Left ventricle myocardium inferior (tissue), 1 donor: ENCODE data around the gene KLHL29. TPM values are rescaled to one million over a fixed set of nuclear protein-coding genes. Genes with fewer than 3 reads are reported as not detected.

Experiments used
- DNase-seq: peaks from one replicate; pipeline ENCODE4 v3.0.0-alpha.2; 2020
- H3K27ac ChIP-seq: fragments of 200-600 bp; replicated peaks from 2 replicates; pipeline ENCODE4 v1.8.0; 2021
- H3K27me3 ChIP-seq: fragments of 200-600 bp; 2 replicates; pipeline ENCODE4 v1.8.0; 2021; ENCODE audit warnings: low read depth
- H3K36me3 ChIP-seq: fragments of 200-600 bp; 2 replicates; pipeline ENCODE4 v1.8.0; 2021
- H3K4me1 ChIP-seq: fragments of 200-600 bp; 2 replicates; pipeline ENCODE4 v1.8.0; 2021
- H3K4me3 ChIP-seq: fragments of 200-600 bp; 2 replicates; pipeline ENCODE4 v1.8.0; 2021; ENCODE audit warnings: mild to moderate bottlenecking, moderate library complexity
- H3K9me3 ChIP-seq: fragments of 200-600 bp; replicated peaks from 2 replicates; pipeline ENCODE4 v1.8.0; 2021
- intact Hi-C: fragments of 100-400 bp; cut with micrococcal nuclease; formaldehyde crosslinking; loops from one replicate; pipeline ENCODE4 v1.11.0; 2022
- total RNA-seq: library from RNA; stranded (reverse); fragmentation: NEBNext Ultra II Directional; extraction: Animal tissue kit (Norgen Biotek cat#: 25700); gene quantifications from one replicate; pipeline ENCODE4 v1.2.1, GENCODE V29; 2021
- TF ChIP-seq, protein P1 (sequence below): fragments of 200-600 bp; IDR thresholded peaks from 2 replicates; pipeline ENCODE4 v1.8.0; 2021; ENCODE audit warnings: antibody characterized with exemption, mild to moderate bottlenecking, borderline replicate concordance
- donor health status: DM: no; HTN: yes; CAD: no; lungs with severe emphysema.

Gene KLHL29
- total RNA-seq, 1 donor from 2014 or later, result 1.1 TPM

DNA sequence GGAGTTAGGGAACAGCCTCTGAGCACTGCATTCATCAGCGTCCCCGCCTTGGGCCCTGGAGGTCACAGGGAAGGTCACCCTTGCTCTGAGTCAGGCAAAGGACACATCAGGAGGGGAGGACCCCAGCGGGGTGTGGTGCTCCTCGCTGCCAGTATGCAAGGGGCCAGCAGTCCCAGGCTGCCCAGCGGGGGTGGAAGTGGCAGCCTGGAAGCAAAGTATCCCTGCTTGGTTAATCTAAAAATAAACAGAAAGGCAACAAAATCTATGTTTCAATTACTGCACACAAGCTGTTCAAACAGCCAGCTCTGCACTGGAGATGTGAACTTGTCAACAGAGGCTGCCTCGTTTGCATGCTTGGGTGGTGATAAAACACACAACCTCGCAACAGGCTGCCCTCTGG lies 164.1 kb downstream of the KLHL29 start:
- H3K9me3 ChIP-seq, result no peaks in the 10 kb centered on the region
- no peak overlapping the region for H3K4me3 ChIP-seq
- no peak overlapping the region for H3K27ac ChIP-seq
- no peaks in the 10 kb centered on the region for H3K36me3 ChIP-seq
- TF ChIP-seq, protein P1, sequence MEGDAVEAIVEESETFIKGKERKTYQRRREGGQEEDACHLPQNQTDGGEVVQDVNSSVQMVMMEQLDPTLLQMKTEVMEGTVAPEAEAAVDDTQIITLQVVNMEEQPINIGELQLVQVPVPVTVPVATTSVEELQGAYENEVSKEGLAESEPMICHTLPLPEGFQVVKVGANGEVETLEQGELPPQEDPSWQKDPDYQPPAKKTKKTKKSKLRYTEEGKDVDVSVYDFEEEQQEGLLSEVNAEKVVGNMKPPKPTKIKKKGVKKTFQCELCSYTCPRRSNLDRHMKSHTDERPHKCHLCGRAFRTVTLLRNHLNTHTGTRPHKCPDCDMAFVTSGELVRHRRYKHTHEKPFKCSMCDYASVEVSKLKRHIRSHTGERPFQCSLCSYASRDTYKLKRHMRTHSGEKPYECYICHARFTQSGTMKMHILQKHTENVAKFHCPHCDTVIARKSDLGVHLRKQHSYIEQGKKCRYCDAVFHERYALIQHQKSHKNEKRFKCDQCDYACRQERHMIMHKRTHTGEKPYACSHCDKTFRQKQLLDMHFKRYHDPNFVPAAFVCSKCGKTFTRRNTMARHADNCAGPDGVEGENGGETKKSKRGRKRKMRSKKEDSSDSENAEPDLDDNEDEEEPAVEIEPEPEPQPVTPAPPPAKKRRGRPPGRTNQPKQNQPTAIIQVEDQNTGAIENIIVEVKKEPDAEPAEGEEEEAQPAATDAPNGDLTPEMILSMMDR, result no peak
- intact Hi-C loops, result no loop called here
- H3K4me1 ChIP-seq, result peaks cover 15% of the 10 kb centered on the region
- DNase-seq, result no peak
- H3K27me3 ChIP-seq, result peaks cover 21% of the 10 kb centered on the region

GRCh38 chr2:23549821-23550530 lies 165.0 kb downstream of the KLHL29 start:
- TF ChIP-seq, protein P1, result no peak
- no peak overlapping the region for H3K4me3 ChIP-seq
- peaks cover 12% of the 10 kb centered on the region for H3K27me3 ChIP-seq
- DNase-seq, result no peak
- H3K9me3 ChIP-seq, result no peaks in the 10 kb centered on the region
- no peak overlapping the region for H3K27ac ChIP-seq
- H3K4me1 ChIP-seq, result peaks cover 15% of the 10 kb centered on the region
- H3K36me3 ChIP-seq, result no peaks in the 10 kb centered on the region
- intact Hi-C loops, result no loop called here

DNA sequence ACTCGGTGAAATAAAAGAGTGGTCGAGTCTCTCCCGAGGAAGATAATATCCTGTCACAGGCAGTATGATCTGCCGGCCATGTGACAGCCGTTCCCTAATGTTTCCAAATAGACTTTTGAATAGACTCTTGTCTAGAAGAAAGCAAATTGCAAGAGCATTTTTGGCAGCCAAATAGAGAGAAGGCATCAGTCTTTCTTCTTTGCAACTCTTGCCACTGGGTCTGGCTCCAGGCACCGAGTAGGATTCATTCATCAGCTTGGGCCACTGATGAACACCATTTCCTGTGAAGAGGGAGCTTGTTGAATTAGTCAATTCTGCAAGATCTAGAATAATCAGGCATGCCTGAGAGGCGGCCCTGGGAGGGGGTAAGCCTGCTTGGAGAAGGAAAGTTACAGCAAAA lies 165.6 kb downstream of the KLHL29 start:
- intact Hi-C loops, result no loop called here
- TF ChIP-seq, protein P1, result no peak

GRCh38 chr2:23551875-23552274 lies 166.9 kb downstream of the KLHL29 start:
- Histone ChIP-seq H3K27me3 (no peaks in the 10 kb centered on the region), H3K4me3 (no peak overlapping the region), H3K9me3 (no peaks in the 10 kb centered on the region), H3K36me3 (no peaks in the 10 kb centered on the region), H3K4me1 (peaks cover 15% of the 10 kb centered on the region), H3K27ac (no peak overlapping the region)
- TF ChIP-seq, protein P1, result no peak
- intact Hi-C loops, result no loop called here
- DNase-seq, result no peak

More for the DNA sequence above, 165.6 kb downstream of the KLHL29 start:
- Histone ChIP-seq H3K27me3 (peaks cover 7% of the 10 kb centered on the region), H3K4me3 (no peak overlapping the region), H3K36me3 (no peaks in the 10 kb centered on the region), H3K27ac (peak overlapping the region; percentile 19), H3K9me3 (no peaks in the 10 kb centered on the region), H3K4me1 (peaks cover 15% of the 10 kb centered on the region)
- DNase-seq, result no peak

- H3K4me3 ChIP-seq, result no peak overlapping the region
- DNase-seq, result no peak
- H3K27ac ChIP-seq, result peak overlapping the region; percentile 73
- TF ChIP-seq, protein P1, result no peak
- H3K36me3 ChIP-seq, result no peaks in the 10 kb centered on the region
- peaks cover 15% of the 10 kb centered on the region for H3K4me1 ChIP-seq
- intact Hi-C loops, result no loop called here
- no peaks in the 10 kb centered on the region for H3K9me3 ChIP-seq
- no peaks in the 10 kb centered on the region for H3K27me3 ChIP-seq
Observed at GRCh38 chr2:23553561-23553960, 168.6 kb downstream of the KLHL29 start.
